NCI-H460 (cell line): Measurements from ENCODE around the gene AFM. TPM values are rescaled to one million over a fixed set of nuclear protein-coding genes. Genes with fewer than 3 reads are reported as not detected.

Experiments
- DNase-seq: peaks from one replicate; pipeline ENCODE4 v3.0.0-alpha.2; 2016; ENCODE audit warnings: low read depth; ENCODE audit errors: extremely low read depth
- total RNA-seq: library from RNA; depleted of rRNA; stranded (reverse); fragments of >200 nt; shearing (Covaris generic); gene quantifications from 2 replicates; pipeline ENCODE4 v1.2.3, GENCODE V29; 2014

AFM gene
- total RNA-seq, 1 experiment from 2014 or later, result not detected

- DNase-seq, result no peak
These were observed 31.0 kb upstream of the AFM start for GRCh38 chr4:73450398-73451004.

- DNase-seq, result no peak
These were observed 30.1 kb upstream of the AFM start for GRCh38 chr4:73451404-73451803.

GRCh38 chr4:73451981-73452747, 29.4 kb upstream of the AFM start:
- DNase-seq, result no peak

GRCh38 chr4:73452953-73453700, 28.4 kb upstream of the AFM start:
- no peak for DNase-seq

- no peak for DNase-seq
These were observed 27.9 kb upstream of the AFM start for GRCh38 chr4:73453701-73454005.

GRCh38 chr4:73454920-73455319, 26.6 kb upstream of the AFM start:
- no peak for DNase-seq

- DNase-seq, result no peak
These were observed 25.1 kb upstream of the AFM start for GRCh38 chr4:73456177-73457022.

- no peak for DNase-seq
These were observed 23.1 kb upstream of the AFM start for GRCh38 chr4:73458184-73459047.

GRCh38 chr4:73459048-73459421, 22.5 kb upstream of the AFM start:
- DNase-seq, result no peak

- DNase-seq, result no peak
These were observed 20.5 kb upstream of the AFM start for GRCh38 chr4:73460913-73461522.

GRCh38 chr4:73468170-73468569, 13.4 kb upstream of the AFM start:
- no peak for DNase-seq

GRCh38 chr4:73470728-73471127, 10.8 kb upstream of the AFM start:
- DNase-seq, result no peak

GRCh38 chr4:73477176-73477575, 4.4 kb upstream of the AFM start:
- no peak for DNase-seq

- no peak for DNase-seq
These were observed 2.2 kb upstream of the AFM start for GRCh38 chr4:73479323-73479722.

GRCh38 chr4:73485085-73485484, 3.5 kb downstream of the AFM start:
- no peak for DNase-seq

GRCh38 chr4:73485596-73485995, 4.1 kb downstream of the AFM start:
- no peak for DNase-seq

- no peak for DNase-seq
These were observed 5.0 kb downstream of the AFM start for GRCh38 chr4:73486497-73486896.

GRCh38 chr4:73487233-73487632, 5.7 kb downstream of the AFM start:
- no peak for DNase-seq

GRCh38 chr4:73499996-73500765, 18.6 kb downstream of the AFM start:
- no peak for DNase-seq
